ENCODE results near the gene PTAR1. TPM values are rescaled to one million over a fixed set of nuclear protein-coding genes. Genes with fewer than 3 reads are reported as not detected.
"Not testable (repeated sequence)": the region's sequence is repeated elsewhere in the genome, so short reads cannot be mapped to it uniquely, and the experiment has no call there.

The PTAR1 gene
- total RNA-seq, 1 experiment from 2014 or later: 22.9 TPM

- H3F3A ChIP-seq (ENCODE audit: low read length, unreplicated experiment): no peaks in the 10 kb centered on the region
- H3K79me2 ChIP-seq (ENCODE audit: low read length): no peaks in the 10 kb centered on the region
- no TSS peak for BruUV-seq (replicated peaks)
- no peaks in the 10 kb centered on the region for H3K27me3 ChIP-seq (ENCODE audit: low read length)
- H3K36me3 ChIP-seq (ENCODE audit: low read depth, low read length): no peaks in the 10 kb centered on the region
- no peak overlapping the region for H2AFZ ChIP-seq (ENCODE audit: low read length)
- H3K27ac ChIP-seq (ENCODE audit: low read length): no peak overlapping the region
- CTCF ChIA-PET: no interaction called here
- H3K4me1 ChIP-seq (ENCODE audit: insufficient read depth, low read length): no peaks in the 10 kb centered on the region
- H3K4me2 ChIP-seq (ENCODE audit: low read length): no peak overlapping the region
- ATAC-seq: no peak
- DNase-seq: no peak
- intact Hi-C loops (cut with micrococcal nuclease): no loop called here
- H3K9me2 ChIP-seq (replicated peaks; ENCODE audit: low read length): no peaks in the 10 kb centered on the region
- POLR2A ChIA-PET (ENCODE audit: unreplicated experiment): no interaction called here
- no peak for TF ChIP-seq EZH2phosphoT487 (IDR thresholded peaks at IDR 0.05; ENCODE audit: borderline replicate concordance, low read length)
- TF ChIP-seq CTCF (conservative IDR thresholded peaks at IDR 0.05; ENCODE audit: low read depth, low read length): no peak
- TF ChIP-seq EZH2 (IDR thresholded peaks at IDR 0.05; ENCODE audit: low read length, unreplicated experiment): no peak
- no peak overlapping the region for H3K9ac ChIP-seq (ENCODE audit: low read length)
- no peaks in the 10 kb centered on the region for H3K9me3 ChIP-seq (ENCODE audit: low read length)
- H4K20me1 ChIP-seq (ENCODE audit: low read length): no peaks in the 10 kb centered on the region
- H3K4me3 ChIP-seq (ENCODE audit: low read length): no peak overlapping the region
Measured at GRCh38 chr9:69768101-69768500, 8.3 kb upstream of the PTAR1 start.

GRCh38 chr9:69763862-69764261 lies 4.1 kb upstream of the PTAR1 start:
- POLR2A ChIA-PET (ENCODE audit: unreplicated experiment); H3K9me2 ChIP-seq (replicated peaks; ENCODE audit: low read length); H3K27ac ChIP-seq (ENCODE audit: low read length); intact Hi-C loops (cut with micrococcal nuclease); H2AFZ ChIP-seq (ENCODE audit: low read length); H3K4me3 ChIP-seq (ENCODE audit: low read length); H3K27me3 ChIP-seq (ENCODE audit: low read length); CTCF ChIA-PET; H3K36me3 ChIP-seq (ENCODE audit: low read depth, low read length); H3K79me2 ChIP-seq (ENCODE audit: low read length); ATAC-seq; H3K9me3 ChIP-seq (ENCODE audit: low read length); H3F3A ChIP-seq (ENCODE audit: low read length, unreplicated experiment); H3K4me1 ChIP-seq (ENCODE audit: insufficient read depth, low read length); H3K9ac ChIP-seq (ENCODE audit: low read length); H3K4me2 ChIP-seq (ENCODE audit: low read length); DNase-seq; BruUV-seq (replicated peaks); H4K20me1 ChIP-seq (ENCODE audit: low read length): not testable (repeated sequence)

- H3F3A ChIP-seq (ENCODE audit: low read length, unreplicated experiment): no peaks in the 10 kb centered on the region
- ATAC-seq (no peak), DNase-seq (no peak)
- H3K9me2 ChIP-seq (replicated peaks; ENCODE audit: low read length): no peaks in the 10 kb centered on the region
- no TSS peak for BruUV-seq (replicated peaks)
- TF ChIP-seq CTCF (conservative IDR thresholded peaks at IDR 0.05; ENCODE audit: low read depth, low read length) (no peak), EZH2phosphoT487 (IDR thresholded peaks at IDR 0.05; ENCODE audit: borderline replicate concordance, low read length) (no peak)
- no peaks in the 10 kb centered on the region for H3K36me3 ChIP-seq (ENCODE audit: low read depth, low read length)
- H3K27ac ChIP-seq (ENCODE audit: low read length): no peak overlapping the region
- no peaks in the 10 kb centered on the region for H3K9me3 ChIP-seq (ENCODE audit: low read length)
- H3K4me1 ChIP-seq (ENCODE audit: insufficient read depth, low read length): peaks cover 6% of the 10 kb centered on the region; the same call in 1 of the 2 replicates
- no peak overlapping the region for H2AFZ ChIP-seq (ENCODE audit: low read length)
- H4K20me1 ChIP-seq (ENCODE audit: low read length): no peaks in the 10 kb centered on the region
- no peaks in the 10 kb centered on the region for H3K27me3 ChIP-seq (ENCODE audit: low read length)
- POLR2A ChIA-PET (ENCODE audit: unreplicated experiment): no interaction called here
- no peak overlapping the region for H3K4me2 ChIP-seq (ENCODE audit: low read length)
- H3K4me3 ChIP-seq (ENCODE audit: low read length): no peak overlapping the region
- CTCF ChIA-PET: no interaction called here
- H3K9ac ChIP-seq (ENCODE audit: low read length): no peak overlapping the region
- intact Hi-C loops (cut with micrococcal nuclease): no loop called here
- peaks cover 18% of the 10 kb centered on the region for H3K79me2 ChIP-seq (ENCODE audit: low read length)
Measured at GRCh38 chr9:69762527-69762926, 2.7 kb upstream of the PTAR1 start.

All from PC-3 (cell line).